Thyroid gland (tissue), 4 donors: ENCODE results near the gene PAF1. TPM values are rescaled to one million over a fixed set of nuclear protein-coding genes. Genes with fewer than 3 reads are reported as not detected.

Source experiments
- DNase-seq, 2 donors: peaks; one replicate each; pipeline ENCODE4 v3.0.0-alpha.2; 2019
- H3K27ac ChIP-seq, 3 donors: fragments of 200-600 bp; sonication (generic); 1 replicate in 2 of 3; 2 replicates in 1 of 3; pipeline ENCODE4 v1.5.1; 2016 to 2019; ENCODE audit warnings: mild to moderate bottlenecking in 1 of 3, moderate library complexity in 1 of 3
- H3K27me3 ChIP-seq: fragments of 200-600 bp; sonication (generic); one replicate; pipeline ENCODE4 v1.5.1; 2019
- H3K36me3 ChIP-seq, 2 donors: fragments of 200-600 bp; sonication (generic); one replicate each; pipeline ENCODE4 v1.5.1; 2016 to 2019
- H3K4me1 ChIP-seq, 2 donors: fragments of 200-600 bp; sonication (generic); one replicate each; pipeline ENCODE4 v1.5.1; 2017 to 2019
- H3K4me3 ChIP-seq, 3 donors: fragments of 200-600 bp; sonication (generic); replicated peaks in 1 of 3; 1 replicate in 2 of 3; 2 replicates in 1 of 3; pipeline ENCODE4 v1.5.1; 2016; ENCODE audit warnings: mild to moderate bottlenecking in 1 of 3
- H3K9me3 ChIP-seq: fragments of 200-600 bp; sonication (generic); one replicate; pipeline ENCODE4 v1.5.1; 2017
- CTCF ChIP-seq, 6 experiments: fragments of 200-600 bp in 3 of 6; fragments of 450-650 bp in 3 of 6; sonication (generic) in 3 of 6; IDR thresholded peaks; one replicate each; pipeline ENCODE4 v1.5.1; 2016 to 2019; ENCODE audit warnings: antibody characterized with exemption in 6 of 6, mild to moderate bottlenecking in 2 of 6, inconsistent platforms in 1 of 6, moderate library complexity in 1 of 6
- POLR2A ChIP-seq, 2 donors: fragments of 450-650 bp; IDR thresholded peaks; one replicate each; pipeline ENCODE4 v1.6.1; 2017; ENCODE audit warnings: antibody characterized with exemption in 2 of 2, mild to moderate bottlenecking in 2 of 2, moderate library complexity in 1 of 2
- WGBS, 2 donors: methylation state at CpG; one replicate each; pipeline ENCODE4 v1.1.5; 2017; 5-methylcytosine and 5-hydroxymethylcytosine counted together
- intact Hi-C: fragments of 100-400 bp; cut with DNase I; formaldehyde crosslinking; loops from one replicate; pipeline ENCODE4 v1.15.1; 2023
- total RNA-seq, 4 donors: library from RNA; depleted of rRNA; stranded (reverse); fragments of >200 nt; gene quantifications; one replicate each; pipeline ENCODE4 v1.2.3, GENCODE V29; 2016

Gene PAF1
- total RNA-seq, result 10 to 100 TPM; 38.8 to 60.3 (median 50.8) TPM

GRCh38 chr19:39390751-39391437 lies at the start of gene PAF1, which contains the start of gene MED29:
PAF1 (minus strand) TSS chr19:39391106; CDS start chr19:39390864, 242 bp downstream.
MED29 (plus strand) TSS chr19:39391378; CDS start chr19:39391423, 45 bp downstream.
- TF ChIP-seq POLR2A (IDR thresholded peaks at IDR 0.05) (peak; percentile 79 to 93), CTCF (IDR thresholded peaks at IDR 0.05) (peak in 1 of 6 experiments; percentile 12)
- peak; percentile 98 for DNase-seq
- Histone ChIP-seq H3K9me3 (no peaks in the 10 kb centered on the region), H3K4me3 (peak within 1 kb of the TSS; percentile 67 to 89 (median 77)), H3K27me3 (no peaks in the 10 kb centered on the region), H3K27ac (peak within 1 kb of the TSS; percentile 95 to 98 (median 97)), H3K36me3 (peaks cover 20 to 34% of the 10 kb centered on the region in 2 donors), H3K4me1 (peaks cover 14 to 15% of the 10 kb centered on the region in 2 donors)
- 0 to 1% methylated on average over 25 to 58 of the region's 60 CpGs for WGBS, 2 donors
- intact Hi-C loops, result no loop called here

- H3K27ac ChIP-seq, result no peak overlapping the region
- intact Hi-C loops, result no loop called here
- WGBS, 2 donors, result 71 to 80% methylated on average over 9 of the region's 9 CpGs
- TF ChIP-seq CTCF (IDR thresholded peaks at IDR 0.05) (no peak), POLR2A (IDR thresholded peaks at IDR 0.05) (no peak)
- H3K9me3 ChIP-seq, result no peaks in the 10 kb centered on the region
- no peak overlapping the region for H3K4me3 ChIP-seq
- no peaks in the 10 kb centered on the region for H3K27me3 ChIP-seq
- DNase-seq, result no peak
- peaks cover 7 to 10% of the 10 kb centered on the region in 2 donors for H3K36me3 ChIP-seq
- H3K4me1 ChIP-seq, result peaks cover 13 to 19% of the 10 kb centered on the region in 2 donors
Observed at GRCh38 chr19:39438270-39438934, 47.5 kb upstream of the PAF1 start.

GRCh38 chr19:39436350-39436716 lies 45.4 kb upstream of the PAF1 start:
- DNase-seq, result no peak
- 0 to 2% methylated on average over 2 of the region's 2 CpGs for WGBS, 2 donors
- Histone ChIP-seq H3K9me3 (no peaks in the 10 kb centered on the region), H3K36me3 (peaks cover 21 to 24% of the 10 kb centered on the region in 2 donors), H3K27ac (peak overlapping the region; percentile 47 to 81 (median 71)), H3K27me3 (no peaks in the 10 kb centered on the region), H3K4me1 (peaks cover 13 to 25% of the 10 kb centered on the region in 2 donors), H3K4me3 (peak overlapping the region in 2 of 3 donors; percentile 71 to 99)
- intact Hi-C loops, result no loop called here
- TF ChIP-seq CTCF (IDR thresholded peaks at IDR 0.05) (no peak), POLR2A (IDR thresholded peaks at IDR 0.05) (no peak)

- Histone ChIP-seq H3K27ac (peak within 1 kb of the TSS; percentile 71 to 81 (median 76)), H3K4me1 (peaks cover 18 to 30% of the 10 kb centered on the region in 2 donors), H3K4me3 (peak within 1 kb of the TSS; percentile 87 to 99 (median 97)), H3K27me3 (no peaks in the 10 kb centered on the region), H3K36me3 (peaks cover 21 to 24% of the 10 kb centered on the region in 2 donors), H3K9me3 (no peaks in the 10 kb centered on the region)
- WGBS, 2 donors, result 0 to 1% methylated on average over 29 to 37 of the region's 61 CpGs
- TF ChIP-seq CTCF (IDR thresholded peaks at IDR 0.05) (peak in 1 of 6 experiments; percentile 4), POLR2A (IDR thresholded peaks at IDR 0.05) (peak; percentile 60 to 94)
- peak; percentile 98 for DNase-seq
- intact Hi-C loops, result no loop called here
Observed at GRCh38 chr19:39435499-39436349, 44.8 kb upstream of the PAF1 start, which contains the start of gene RPS16. RPS16 (minus strand) TSS chr19:39435949; CDS start chr19:39435895, 54 bp downstream.
